ENCODE data around the gene PIK3CD.

DNA sequence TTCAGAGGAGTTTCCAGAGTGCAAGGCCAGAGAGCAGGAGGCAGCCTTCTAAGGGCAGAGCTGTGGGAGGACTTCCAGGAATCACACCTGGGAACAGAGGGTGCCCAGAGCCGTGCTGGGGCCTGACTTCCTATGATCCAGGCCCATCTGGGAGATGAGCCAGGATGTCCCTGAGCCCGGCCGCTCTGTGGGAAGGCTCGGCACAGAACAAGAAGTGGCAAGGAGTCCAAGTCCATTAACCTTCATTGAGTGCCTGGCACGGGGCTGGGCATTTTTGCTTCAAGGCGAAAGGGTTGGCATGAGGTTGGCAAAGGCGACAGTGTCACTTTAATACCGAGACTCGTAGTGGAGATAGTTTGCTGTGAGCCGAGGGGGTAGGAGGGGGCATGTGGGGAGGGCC, 44.6 kb upstream of the PIK3CD start:
- TF ChIP-seq, protein P1, sequence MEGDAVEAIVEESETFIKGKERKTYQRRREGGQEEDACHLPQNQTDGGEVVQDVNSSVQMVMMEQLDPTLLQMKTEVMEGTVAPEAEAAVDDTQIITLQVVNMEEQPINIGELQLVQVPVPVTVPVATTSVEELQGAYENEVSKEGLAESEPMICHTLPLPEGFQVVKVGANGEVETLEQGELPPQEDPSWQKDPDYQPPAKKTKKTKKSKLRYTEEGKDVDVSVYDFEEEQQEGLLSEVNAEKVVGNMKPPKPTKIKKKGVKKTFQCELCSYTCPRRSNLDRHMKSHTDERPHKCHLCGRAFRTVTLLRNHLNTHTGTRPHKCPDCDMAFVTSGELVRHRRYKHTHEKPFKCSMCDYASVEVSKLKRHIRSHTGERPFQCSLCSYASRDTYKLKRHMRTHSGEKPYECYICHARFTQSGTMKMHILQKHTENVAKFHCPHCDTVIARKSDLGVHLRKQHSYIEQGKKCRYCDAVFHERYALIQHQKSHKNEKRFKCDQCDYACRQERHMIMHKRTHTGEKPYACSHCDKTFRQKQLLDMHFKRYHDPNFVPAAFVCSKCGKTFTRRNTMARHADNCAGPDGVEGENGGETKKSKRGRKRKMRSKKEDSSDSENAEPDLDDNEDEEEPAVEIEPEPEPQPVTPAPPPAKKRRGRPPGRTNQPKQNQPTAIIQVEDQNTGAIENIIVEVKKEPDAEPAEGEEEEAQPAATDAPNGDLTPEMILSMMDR (conservative IDR thresholded peaks at IDR 0.05; ENCODE audit: low read depth, low read length), result no peak
- no peak for TF ChIP-seq EZH2 (IDR thresholded peaks at IDR 0.05; ENCODE audit: low read length, unreplicated experiment)
